K562 (cell line): ENCODE measurements around the gene BTG2. TPM values are rescaled to one million over a fixed set of nuclear protein-coding genes. Genes with fewer than 3 reads are reported as not detected.

ENCODE experiments used
- CHD2 ChIP-seq: IDR thresholded peaks from 2 replicates; pipeline ENCODE4 v1.6.1; 2011; ENCODE audit warnings: low read depth, low read length
- E2F4 ChIP-seq: sonication (generic); formaldehyde crosslinking; IDR thresholded peaks from 2 replicates; pipeline ENCODE4 v1.8.0; 2022; ENCODE audit warnings: mild to moderate bottlenecking, low read depth, missing genetic modification reagents
- FOXP1 ChIP-seq: sonication (generic); formaldehyde crosslinking; IDR thresholded peaks from 2 replicates; pipeline ENCODE4 v1.8.0; 2022; ENCODE audit warnings: mild to moderate bottlenecking, missing genetic modification reagents
- GATAD2A ChIP-seq: fragments of 450-650 bp; IDR thresholded peaks from 2 replicates; pipeline ENCODE4 v1.6.1; 2017
- GTF2E2 ChIP-seq: fragments of 200-800 bp; sonication (Bioruptor generic); IDR thresholded peaks from 2 replicates; pipeline ENCODE4 v1.6.1; 2016; ENCODE audit warnings: missing genetic modification characterization, missing compliant biosample characterization
- HIVEP1 ChIP-seq: fragments of 250-450 bp; sonication (Bioruptor Pico); IDR thresholded peaks from 2 replicates; pipeline ENCODE4 v1.4.0; 2020; ENCODE audit warnings: mild to moderate bottlenecking
- HSF4 ChIP-seq: fragments of 250-450 bp; sonication (Bioruptor Pico); IDR thresholded peaks from 2 replicates; pipeline ENCODE4 v2.1.2; 2022; ENCODE audit warnings: mild to moderate bottlenecking, moderate library complexity, borderline replicate concordance
- MITF ChIP-seq: IDR thresholded peaks from 2 replicates; pipeline ENCODE4 v1.6.1; 2014; ENCODE audit warnings: antibody characterized with exemption
- MTA3 ChIP-seq: fragments of 450-650 bp; formaldehyde crosslinking; IDR thresholded peaks from 2 replicates; pipeline ENCODE4 v1.6.1; 2017; ENCODE audit warnings: mild to moderate bottlenecking, borderline replicate concordance
- SOX6 ChIP-seq: fragments of 450-650 bp; IDR thresholded peaks from 2 replicates; pipeline ENCODE4 v1.6.1; 2014; ENCODE audit warnings: mild to moderate bottlenecking
- ZNF274 ChIP-seq: IDR thresholded peaks from 2 replicates; pipeline ENCODE4 v1.6.1; 2011; ENCODE audit warnings: low read depth, mild to moderate bottlenecking, low read length, moderate library complexity, borderline replicate concordance
- ZNF318 ChIP-seq, 2 experiments: fragments of 450-650 bp; IDR thresholded peaks; 2 replicates each; pipeline ENCODE4 v1.6.1; 2016; ENCODE audit warnings: mild to moderate bottlenecking in 2 of 2, borderline replicate concordance in 1 of 2, low read depth in 1 of 2, moderate library complexity in 1 of 2
- ZNF384 ChIP-seq: IDR thresholded peaks from 2 replicates; pipeline ENCODE4 v1.6.1; 2012; ENCODE audit warnings: low read depth, low read length, improper control_type of control experiment
- ZNF431 ChIP-seq: sonication (generic); formaldehyde crosslinking; IDR thresholded peaks from 2 replicates; pipeline ENCODE4 v1.8.0; 2022; ENCODE audit warnings: mild to moderate bottlenecking, missing genetic modification reagents
- polyA plus RNA-seq, 8 experiments: library from polyadenylated mRNA; depleted of rRNA in 4 of 8; stranded (reverse) in 5 of 8; unstranded in 3 of 8; fragments of >200 nt; fragmentation: Nextera tagmentation in 2 of 8; fragmentation: Illumina TruSeq in 1 of 8; extraction: Ambion mirVana in 2 of 8; extraction: Trizol in 1 of 8; gene quantifications; 2 replicates each; pipeline versions ENCODE4 v1.2.1 to v1.2.3, GENCODE V29; 2011 to 2014; ENCODE audit warnings: inconsistent platforms in 1 of 8, missing spikeins in 1 of 8
- total RNA-seq, 7 experiments: library from RNA; depleted of rRNA in 6 of 7; stranded (reverse); fragments of >200 nt in 6 of 7; fragmentation: Illumina TruSeq in 2 of 7; extraction: Trizol in 2 of 7; gene quantifications; 2 replicates each; pipeline versions ENCODE4 v1.2.1 to v1.2.3, GENCODE V29; 2011 to 2021; ENCODE audit warnings: low replicate concordance in 1 of 7

BTG2 gene
- total and polyA plus RNA-seq, 9 of the 15 experiments (the other 6 are each of a cell fraction or from before 2014, with no cell fraction given), result 2.3 to 41.9 (median 8.7) TPM

GRCh38 chr1:203311368-203312301 is 6.3 kb downstream of the BTG2 start (continued):
- TF ChIP-seq E2F4 (no peak), ZNF384 (no peak), GTF2E2 (tag) (no peak), HSF4 (CRISPR knock-in tag) (peak; percentile 80; the same call in 1 of the 2 replicates), ZNF318 (IDR thresholded peaks at IDR 0.05; ENCODE audit: borderline replicate concordance in 1 of 2, low read depth in 1 of 2) (peak in 1 of 2 experiments; percentile 94; a peak in 2 of 4 replicates), SOX6 (peak; percentile 96), MTA3 (peak; percentile 97), GATAD2A (peak; percentile 96; the same call in 1 of the 2 replicates), FOXP1 (CRISPR knock-in tag) (peak; percentile 84; the same call in 1 of the 2 replicates), ZNF431 (CRISPR knock-in tag) (no peak), CHD2 (peak; percentile 44; the same call in 1 of the 2 replicates), ZNF274 (peak; percentile 76; the same call in 1 of the 2 replicates), HIVEP1 (CRISPR knock-in tag) (peak; percentile 61; the same call in 1 of the 2 replicates), MITF (peak; percentile 84; the same call in 1 of the 2 replicates)
